Stimulated activated CD8-positive, alpha-beta memory T cell treated with anti-CD3 and anti-CD28 coated beads, Interleukin-2, amount 100 ng/mL, for 1 hour (primary cell): Measurements from ENCODE around the gene TRPM8.
"Not testable (repeated sequence)": the region's sequence is repeated elsewhere in the genome, so short reads cannot be mapped to it uniquely, and the experiment has no call there.

Source experiments
- DNase-seq, 2 donors: peaks; one replicate each; pipeline ENCODE4 v3.0.0-alpha.2; 2020; ENCODE audit warnings: low read depth in 2 of 2

Gene TRPM8

GRCh38 chr2:233917116-233917515 lies at the start of gene TRPM8:
Gene TRPM8 (plus strand): TSS chr2:233917373. CDS start chr2:233926538, 9,165 bp downstream.
- no peak for DNase-seq

- DNase-seq: peak; percentile 12 to 27
Measured at GRCh38 chr2:233867993-233868532, 49.1 kb upstream of the TRPM8 start, which contains the start of gene MSL3B. Gene MSL3B (minus strand): TSS chr2:233868386.

- no peak for DNase-seq
Measured at GRCh38 chr2:233871432-233871831, 45.7 kb upstream of the TRPM8 start.

GRCh38 chr2:233872125-233872524 lies 45.0 kb upstream of the TRPM8 start:
- not testable (repeated sequence) for DNase-seq

GRCh38 chr2:233882353-233882752 lies 34.8 kb upstream of the TRPM8 start:
- no peak for DNase-seq

GRCh38 chr2:233892793-233893192 lies 24.4 kb upstream of the TRPM8 start:
- DNase-seq: no peak

GRCh38 chr2:233896253-233896652 lies 20.9 kb upstream of the TRPM8 start:
- DNase-seq: not testable (repeated sequence)

- DNase-seq: no peak
Measured at GRCh38 chr2:233901367-233901766, 15.8 kb upstream of the TRPM8 start.

GRCh38 chr2:233901884-233902283 lies 15.3 kb upstream of the TRPM8 start:
- no peak for DNase-seq

- DNase-seq: no peak
Measured at GRCh38 chr2:233905945-233906344, 11.2 kb upstream of the TRPM8 start.

GRCh38 chr2:233907627-233908026 lies 9.5 kb upstream of the TRPM8 start:
- no peak for DNase-seq

GRCh38 chr2:233912691-233913423 lies 4.3 kb upstream of the TRPM8 start:
- no peak for DNase-seq

- DNase-seq: no peak
Measured at GRCh38 chr2:233915128-233915527, 2.0 kb upstream of the TRPM8 start.

GRCh38 chr2:233919319-233919718 lies 2.1 kb downstream of the TRPM8 start:
- no peak for DNase-seq

GRCh38 chr2:233919938-233920337 lies 2.8 kb downstream of the TRPM8 start:
- no peak for DNase-seq

GRCh38 chr2:233922471-233922870 lies 5.3 kb downstream of the TRPM8 start:
- no peak for DNase-seq

- DNase-seq: no peak
Measured at GRCh38 chr2:233925402-233925801, 8.2 kb downstream of the TRPM8 start.

GRCh38 chr2:233926806-233927205 lies 9.6 kb downstream of the TRPM8 start:
- no peak for DNase-seq

- DNase-seq: no peak
Measured at GRCh38 chr2:233928594-233929351, 11.6 kb downstream of the TRPM8 start.

- no peak for DNase-seq
Measured at GRCh38 chr2:233929352-233930022, 12.3 kb downstream of the TRPM8 start.

- no peak for DNase-seq
Measured at GRCh38 chr2:233934524-233934923, 17.4 kb downstream of the TRPM8 start.

GRCh38 chr2:233935426-233935825 lies 18.3 kb downstream of the TRPM8 start:
- no peak for DNase-seq
